HG03520 (cell line): Measurements from ENCODE around the gene LPIN1.
"Not testable (repeated sequence)": the region's sequence is repeated elsewhere in the genome, so short reads cannot be mapped to it uniquely, and the experiment has no call there.

Experiments used
- ATAC-seq: cut with Tn5 transposase; IDR thresholded peaks from one replicate; pipeline ENCODE4 v1.9.1; 2021; ENCODE audit warnings: mild to moderate bottlenecking, moderate library complexity; ENCODE audit not compliant: unreplicated experiment

LPIN1 gene

GRCh38 chr2:11759182-11759975, 12.9 kb downstream of the LPIN1 start:
- not testable (repeated sequence) for ATAC-seq

- no peak for ATAC-seq
These were observed 14.8 kb downstream of the LPIN1 start for GRCh38 chr2:11761259-11761658.

GRCh38 chr2:11762031-11762430, 15.6 kb downstream of the LPIN1 start:
- ATAC-seq, result no peak

- ATAC-seq, result no peak
These were observed 16.5 kb downstream of the LPIN1 start for GRCh38 chr2:11762799-11763461.

GRCh38 chr2:11764359-11764758, 17.9 kb downstream of the LPIN1 start:
- ATAC-seq, result no peak

GRCh38 chr2:11764920-11765319, 18.5 kb downstream of the LPIN1 start:
- no peak for ATAC-seq

- no peak for ATAC-seq
These were observed 19.1 kb downstream of the LPIN1 start for GRCh38 chr2:11765501-11765900.

- ATAC-seq, result no peak
These were observed 19.6 kb downstream of the LPIN1 start for GRCh38 chr2:11766016-11766415.

- ATAC-seq, result no peak
These were observed 21.3 kb downstream of the LPIN1 start for GRCh38 chr2:11767779-11768178.

- no peak for ATAC-seq
These were observed 22.5 kb downstream of the LPIN1 start for GRCh38 chr2:11768946-11769345.

- ATAC-seq, result no peak
These were observed 23.1 kb downstream of the LPIN1 start for GRCh38 chr2:11769516-11769915.

GRCh38 chr2:11770531-11771188, 24.2 kb downstream of the LPIN1 start:
- no peak for ATAC-seq

- ATAC-seq, result no peak
These were observed 25.7 kb downstream of the LPIN1 start for GRCh38 chr2:11771971-11772615.

GRCh38 chr2:11773111-11773510, 26.7 kb downstream of the LPIN1 start:
- ATAC-seq, result no peak

GRCh38 chr2:11773747-11774525, 27.5 kb downstream of the LPIN1 start:
- no peak for ATAC-seq

- ATAC-seq, result no peak
These were observed 28.2 kb downstream of the LPIN1 start for GRCh38 chr2:11774600-11774999.

GRCh38 chr2:11775384-11775783, 29.0 kb downstream of the LPIN1 start:
- ATAC-seq, result peak; percentile 77

- no peak for ATAC-seq
These were observed 30.8 kb downstream of the LPIN1 start for GRCh38 chr2:11777066-11777782.

GRCh38 chr2:11777886-11778415, 31.5 kb downstream of the LPIN1 start:
- no peak for ATAC-seq

- no peak for ATAC-seq
These were observed 32.0 kb downstream of the LPIN1 start for GRCh38 chr2:11778416-11778815.
